Measurements from ENCODE around the gene GOLGA6L6. TPM values are rescaled to one million over a fixed set of nuclear protein-coding genes. Genes with fewer than 3 reads are reported as not detected.
"Not testable (repeated sequence)": the region's sequence is repeated elsewhere in the genome, so short reads cannot be mapped to it uniquely, and the experiment has no call there.

Gene GOLGA6L6
- total and polyA plus RNA-seq, 7 donors, result not detected

DNA sequence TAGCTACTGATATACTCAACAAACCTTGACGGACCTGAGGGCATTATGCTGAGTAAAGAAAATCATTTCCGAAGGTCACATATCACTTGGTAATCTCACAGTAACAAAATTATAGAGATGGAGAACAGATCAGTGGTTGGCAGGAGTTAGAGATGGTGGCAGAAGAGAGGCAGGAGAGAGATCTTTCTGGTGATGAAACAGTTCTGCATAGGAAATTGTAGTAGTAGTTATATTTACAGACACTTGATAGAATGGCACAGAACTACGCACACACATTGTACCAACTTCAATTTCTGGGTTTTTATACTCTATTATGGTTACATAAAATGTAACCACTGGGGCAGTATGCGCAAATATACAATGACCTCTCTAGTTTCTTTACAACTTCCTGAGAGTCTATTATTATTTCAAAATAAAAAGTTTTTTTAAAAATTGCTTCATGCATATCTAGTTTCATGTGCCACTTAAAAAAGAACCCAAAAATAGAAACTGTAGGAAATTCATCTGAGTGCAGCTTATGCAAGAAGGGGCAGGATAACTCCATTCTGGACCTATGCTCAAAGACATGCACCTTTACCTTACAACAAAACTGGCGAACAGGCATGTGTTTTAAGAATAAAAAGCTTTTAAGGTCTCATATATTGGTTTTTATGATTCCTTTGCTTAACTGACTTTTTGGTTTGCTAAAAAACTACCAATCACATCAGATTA is 39.9 kb downstream of the GOLGA6L6 start:
- H3K27ac ChIP-seq; H3K36me3 ChIP-seq (ENCODE audit: insufficient read depth in 1 of 2, low read depth in 1 of 2); H3K4me3 ChIP-seq; H3K4me1 ChIP-seq; H3K9me3 ChIP-seq; DNase-seq; H3K27me3 ChIP-seq (ENCODE audit: insufficient read depth in 3 of 3, low read length in 2 of 3); intact Hi-C loops (cut with DNase I): not testable (repeated sequence)
- no CpG with 5 or more reads among the region's 5 CpGs for WGBS, 3 donors
- peak in 2 of 4 donors; percentile 28 to 79 for ATAC-seq

DNA sequence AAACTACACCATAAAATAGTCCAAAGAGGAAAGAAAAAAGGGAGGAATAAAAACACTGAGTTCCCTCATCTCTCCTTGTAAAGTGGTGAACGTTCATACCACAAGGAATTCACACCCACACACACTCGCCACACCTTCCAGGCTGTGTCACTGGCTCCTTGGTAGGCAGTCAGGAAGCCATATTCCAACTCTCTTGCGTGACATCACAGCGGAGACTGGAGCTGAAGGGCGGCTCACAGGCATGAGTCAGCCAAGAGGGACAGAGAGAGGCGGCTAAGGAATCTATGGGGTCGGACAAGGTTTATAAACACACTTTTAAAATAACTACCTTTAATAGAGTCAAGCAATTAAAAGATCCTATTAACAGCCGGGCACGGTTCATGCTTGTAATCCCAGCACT is 43.8 kb downstream of the GOLGA6L6 start:
- ATAC-seq; intact Hi-C loops (cut with DNase I); H3K9me3 ChIP-seq; DNase-seq; H3K27ac ChIP-seq; H3K36me3 ChIP-seq (ENCODE audit: insufficient read depth in 1 of 2, low read depth in 1 of 2); H3K4me3 ChIP-seq; H3K27me3 ChIP-seq (ENCODE audit: insufficient read depth in 3 of 3, low read length in 2 of 3); H3K4me1 ChIP-seq: not testable (repeated sequence)
- 67 to 80% (median 79%) methylated on average over 3 to 4 of the region's 9 CpGs for WGBS, 3 donors

DNA sequence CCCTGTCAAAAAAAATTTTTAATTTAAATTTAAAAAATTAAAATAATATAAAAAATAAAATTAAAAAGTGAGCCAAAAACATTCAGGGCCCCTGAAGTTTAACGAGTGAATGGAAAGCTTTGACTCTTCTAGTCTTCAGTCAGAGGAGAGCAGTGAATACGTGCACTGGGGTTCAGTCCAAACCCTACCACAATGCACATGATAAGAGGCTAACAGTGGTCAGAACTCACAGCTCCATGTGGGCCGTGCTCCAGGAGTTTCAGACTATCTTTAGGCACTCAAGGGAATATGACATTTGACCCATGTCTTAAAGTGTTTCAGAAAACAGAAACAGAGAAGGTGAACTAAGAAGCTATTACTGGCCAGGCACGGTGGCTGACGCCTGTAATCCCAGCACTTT is 48.6 kb downstream of the GOLGA6L6 start:
- H3K27me3 ChIP-seq (ENCODE audit: insufficient read depth in 3 of 3, low read length in 2 of 3); DNase-seq; H3K4me1 ChIP-seq; intact Hi-C loops (cut with DNase I); H3K27ac ChIP-seq; H3K4me3 ChIP-seq; H3K9me3 ChIP-seq; ATAC-seq; H3K36me3 ChIP-seq (ENCODE audit: insufficient read depth in 1 of 2, low read depth in 1 of 2): not testable (repeated sequence)
- 50 to 54% (median 50%) methylated on average over 1 of the region's 5 CpGs for WGBS, 3 donors

DNA sequence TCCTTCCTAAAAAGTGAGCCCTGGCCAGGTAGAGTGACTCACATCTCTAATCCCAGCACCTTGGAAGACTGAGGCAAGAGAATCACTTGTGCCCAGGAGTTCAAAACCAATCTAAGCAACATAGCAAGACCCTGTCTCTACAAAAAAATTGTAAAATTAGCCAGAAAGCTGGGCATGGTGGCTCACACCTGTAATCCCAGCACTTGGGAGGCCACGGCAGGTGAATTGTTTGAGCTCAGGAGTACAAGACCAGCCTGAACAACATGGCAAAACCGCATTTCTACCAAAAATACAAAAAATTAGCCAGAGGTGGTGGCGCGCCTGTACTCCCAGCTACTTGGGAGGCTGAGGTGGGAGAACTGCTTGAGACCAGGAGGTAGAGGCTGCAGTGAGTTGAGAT is 49.0 kb downstream of the GOLGA6L6 start:
- H3K9me3 ChIP-seq, result not testable (repeated sequence)
- WGBS, 3 donors, result 70 to 84% (median 75%) methylated on average over 2 of the region's 4 CpGs

DNA sequence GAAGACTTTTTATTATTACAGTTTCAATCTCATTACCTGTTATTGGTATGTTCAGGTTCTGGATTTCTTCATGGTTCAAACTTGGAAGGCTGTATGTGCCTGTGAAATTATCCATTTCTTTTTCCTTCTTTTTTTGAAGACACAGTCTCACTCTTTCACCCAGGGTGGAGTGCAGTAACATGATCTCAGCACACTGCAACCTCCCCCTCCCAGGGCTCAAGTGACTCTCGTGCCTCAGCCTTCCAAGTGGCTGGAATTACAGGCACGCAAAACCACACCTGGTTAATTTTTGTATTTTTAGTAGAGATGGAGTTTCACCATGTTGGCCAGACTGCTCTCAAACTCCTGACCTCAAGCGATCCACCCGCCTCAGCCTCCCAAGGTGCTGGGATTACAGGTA is 52.3 kb downstream of the GOLGA6L6 start:
- H3K4me1 ChIP-seq; H3K36me3 ChIP-seq (ENCODE audit: insufficient read depth in 1 of 2, low read depth in 1 of 2); DNase-seq; H3K4me3 ChIP-seq; H3K27ac ChIP-seq; intact Hi-C loops (cut with DNase I); ATAC-seq; H3K27me3 ChIP-seq (ENCODE audit: insufficient read depth in 3 of 3, low read length in 2 of 3); H3K9me3 ChIP-seq: not testable (repeated sequence)
- 89 to 100% (median 90%) methylated on average over 3 of the region's 4 CpGs for WGBS, 3 donors

More for the DNA sequence above, 49.0 kb downstream of the GOLGA6L6 start:
- H3K4me3 ChIP-seq; ATAC-seq; H3K36me3 ChIP-seq (ENCODE audit: insufficient read depth in 1 of 2, low read depth in 1 of 2); DNase-seq; H3K4me1 ChIP-seq; H3K27ac ChIP-seq; H3K27me3 ChIP-seq (ENCODE audit: insufficient read depth in 3 of 3, low read length in 2 of 3); intact Hi-C loops (cut with DNase I): not testable (repeated sequence)
